CD14-positive monocyte (primary cell): Measurements from ENCODE around the gene DHRS7. TPM values are rescaled to one million over a fixed set of nuclear protein-coding genes. Genes with fewer than 3 reads are reported as not detected.

Source experiments
- DNase-seq, 3 donors: peaks; one replicate each; pipeline ENCODE4 v3.0.0-alpha.2; 2011 to 2022
- H2AFZ ChIP-seq: 2 replicates; pipeline ENCODE4 v1.6.0; 2012; ENCODE audit warnings: mild to moderate bottlenecking, low read depth, low read length, inconsistent platforms; ENCODE audit not compliant: insufficient read depth, poor library complexity, severe bottlenecking
- H3K27ac ChIP-seq, 2 donors: 1 replicate in 1 of 2; 2 replicates in 1 of 2; pipeline ENCODE4 v1.5.1; 2012 to 2013; ENCODE audit warnings: low read length in 2 of 2, control low read depth in 1 of 2, inconsistent platforms in 1 of 2, low read depth in 1 of 2, mild to moderate bottlenecking in 1 of 2
- H3K27me3 ChIP-seq, 2 donors: one replicate each; pipeline versions ENCODE4 v1.6.0 to v1.6.1; 2011 to 2013; ENCODE audit warnings: low read length in 2 of 2; ENCODE audit not compliant: control insufficient read depth in 2 of 2, insufficient read depth in 2 of 2
- H3K36me3 ChIP-seq, 2 donors: replicated peaks in 1 of 2; 1 replicate in 1 of 2; 2 replicates in 1 of 2; pipeline versions ENCODE4 v1.5.1 to v1.6.1; 2012 to 2013; ENCODE audit warnings: low read length in 2 of 2, control low read depth in 1 of 2, inconsistent platforms in 1 of 2, mild to moderate bottlenecking in 1 of 2; ENCODE audit not compliant: insufficient read depth in 2 of 2, control insufficient read depth in 1 of 2
- H3K4me1 ChIP-seq, 2 donors: 1 replicate in 1 of 2; 2 replicates in 1 of 2; pipeline versions ENCODE4 v1.5.1 to v1.6.1; 2012 to 2013; ENCODE audit warnings: low read length in 2 of 2, control low read depth in 1 of 2, inconsistent platforms in 1 of 2, mild to moderate bottlenecking in 1 of 2, moderate library complexity in 1 of 2; ENCODE audit not compliant: insufficient read depth in 2 of 2, control insufficient read depth in 1 of 2
- H3K4me2 ChIP-seq: replicated peaks from 2 replicates; pipeline ENCODE3; 2012; ENCODE audit warnings: low read length, moderate library complexity, mild to moderate bottlenecking; ENCODE audit not compliant: poor library complexity, severe bottlenecking; ENCODE audit errors: extremely low read depth
- H3K4me3 ChIP-seq, 3 experiments: fragments of 200-600 bp in 1 of 3; sonication (generic) in 1 of 3; replicated peaks in 1 of 3; 1 replicate in 2 of 3; 2 replicates in 1 of 3; pipeline ENCODE4 v1.5.1; 2011 to 2013; ENCODE audit warnings: low read length in 3 of 3, mild to moderate bottlenecking in 3 of 3, control low read depth in 2 of 3, low read depth in 2 of 3, inconsistent platforms in 1 of 3, moderate library complexity in 1 of 3
- H3K79me2 ChIP-seq: 2 replicates; pipeline ENCODE4 v1.6.0; 2012; ENCODE audit warnings: mild to moderate bottlenecking, control low read depth, inconsistent platforms, low read length, moderate library complexity; ENCODE audit not compliant: insufficient read depth
- H3K9ac ChIP-seq: 2 replicates; pipeline ENCODE4 v1.6.0; 2017; ENCODE audit warnings: low read length, mild to moderate bottlenecking; ENCODE audit not compliant: insufficient read depth, poor library complexity, severe bottlenecking
- H3K9me3 ChIP-seq, 2 donors: replicated peaks in 1 of 2; 1 replicate in 1 of 2; 2 replicates in 1 of 2; pipeline versions ENCODE4 v1.5.1 to v1.6.1; 2012 to 2013; ENCODE audit warnings: low read length in 2 of 2, control low read depth in 1 of 2; ENCODE audit not compliant: control insufficient read depth in 1 of 2, insufficient read depth in 1 of 2
- H4K20me1 ChIP-seq: 2 replicates; pipeline ENCODE4 v1.6.0; 2012; ENCODE audit warnings: mild to moderate bottlenecking, low read length, control low read depth, moderate library complexity; ENCODE audit not compliant: insufficient read depth
- H3K27ac Mint-ChIP-seq, 7 donors: one replicate each; pipeline ENCODE4 v1.8.0; 2020; ENCODE audit warnings: mild to moderate bottlenecking in 7 of 7, mixed read lengths in 7 of 7, moderate library complexity in 6 of 7, inconsistent platforms in 2 of 7
- H3K27me3 Mint-ChIP-seq, 3 donors: one replicate each; pipeline ENCODE4 v1.8.0; 2021 to 2022; ENCODE audit warnings: low read depth in 3 of 3, mild to moderate bottlenecking in 3 of 3, mixed read lengths in 3 of 3, moderate library complexity in 3 of 3, inconsistent platforms in 1 of 3
- H3K36me3 Mint-ChIP-seq, 2 donors: one replicate each; pipeline ENCODE4 v1.8.0; 2020; ENCODE audit warnings: mixed read lengths in 2 of 2, inconsistent platforms in 1 of 2, mild to moderate bottlenecking in 1 of 2
- H3K4me1 Mint-ChIP-seq: one replicate; pipeline ENCODE4 v1.8.0; 2020; ENCODE audit warnings: mild to moderate bottlenecking, mixed read lengths
- H3K4me3 Mint-ChIP-seq, 2 donors: one replicate each; pipeline ENCODE4 v1.8.0; 2020; ENCODE audit warnings: mild to moderate bottlenecking in 2 of 2, mixed read lengths in 2 of 2, moderate library complexity in 1 of 2
- H3K9me3 Mint-ChIP-seq, 7 donors: one replicate each; pipeline ENCODE4 v1.8.0; 2020 to 2022; ENCODE audit warnings: mixed read lengths in 7 of 7, mild to moderate bottlenecking in 6 of 7, moderate library complexity in 6 of 7, inconsistent platforms in 2 of 7
- WGBS: methylation state at CpG from one replicate; pipeline ENCODE4 v1.1.5; 2013; ENCODE audit warnings: missing lambda C conversion rate; ENCODE audit not compliant: insufficient coverage; 5-methylcytosine and 5-hydroxymethylcytosine counted together
- intact Hi-C, 2 donors: fragments of 100-400 bp; cut with micrococcal nuclease; formaldehyde crosslinking; loops; one replicate each; pipeline versions ENCODE4 v1.15.0 to v1.15.1; 2023
- polyA plus RNA-seq, 3 donors: library from polyadenylated mRNA; depleted of rRNA in 1 of 3; unstranded in 2 of 3; stranded (reverse) in 1 of 3; fragments of 300-500 nt in 2 of 3; fragments of >200 nt in 1 of 3; fragmentation: Illumina TruSeq in 2 of 3; gene quantifications; 1 replicate in 2 of 3; 2 replicates in 1 of 3; pipeline ENCODE4 v1.2.3, GENCODE V29; 2012 to 2021
- TF ChIP-seq, protein P1 (sequence below): fragments of 200-600 bp; IDR thresholded peaks from one replicate; pipeline ENCODE4 v1.8.0; 2022; ENCODE audit warnings: antibody characterized with exemption, mild to moderate bottlenecking

DHRS7 gene
- polyA plus RNA-seq, 3 donors, result 55.4 to 223 (median 218) TPM

DNA sequence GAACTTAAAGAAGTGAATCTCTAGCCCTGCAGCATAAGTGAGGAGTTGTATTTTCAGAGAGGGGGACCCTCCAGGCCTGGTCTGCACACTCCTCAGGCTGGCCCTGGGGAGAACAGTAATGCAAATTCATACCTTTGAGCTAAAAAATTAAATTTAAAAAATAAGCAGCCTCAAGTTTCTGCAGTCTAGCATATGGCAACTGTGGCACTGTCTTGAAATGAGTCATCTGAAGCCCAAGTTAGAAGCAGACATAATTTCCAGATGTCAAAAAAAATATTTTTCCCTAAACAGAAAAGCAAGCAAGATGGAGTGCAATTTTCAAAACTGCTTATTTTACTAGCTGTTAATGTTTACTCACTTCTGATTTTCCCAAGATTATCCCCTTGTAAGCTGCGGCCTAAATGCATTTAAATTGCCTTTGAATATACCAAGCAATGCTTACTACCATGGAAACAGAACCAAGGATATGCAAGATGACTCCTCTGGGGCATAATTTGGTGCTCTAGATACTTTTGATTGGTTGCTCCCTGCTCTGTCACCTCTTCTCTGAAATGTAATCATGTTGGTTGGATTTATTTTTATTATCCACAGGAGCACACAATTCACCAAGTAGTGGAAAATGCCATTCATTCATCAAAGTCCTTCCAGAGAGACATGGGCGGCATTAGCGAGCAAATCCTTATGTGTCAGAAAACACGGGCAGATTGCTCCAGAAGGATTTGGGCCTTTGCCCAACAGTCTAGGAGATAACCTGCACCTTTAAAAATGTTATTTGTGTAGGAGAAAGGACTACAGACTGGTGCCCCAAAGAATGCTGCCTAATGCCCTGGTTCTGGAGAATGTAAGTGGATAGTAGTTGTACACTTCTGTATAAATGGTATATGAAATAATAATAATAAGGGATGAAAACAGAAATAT, 25.0 kb upstream of the DHRS7 start:
- Histone ChIP-seq H3K27me3 (no peaks in the 10 kb centered on the region), H3K4me2 (no peak overlapping the region), H3K4me1 (no peaks in the 10 kb centered on the region), H3K9me3 (no peaks in the 10 kb centered on the region), H3K4me3 (no peak overlapping the region), H3K9ac (no peak overlapping the region), H4K20me1 (no peaks in the 10 kb centered on the region), H3K27ac (no peak overlapping the region), H3K79me2 (no peaks in the 10 kb centered on the region), H2AFZ (no peak overlapping the region), H3K36me3 (no peaks in the 10 kb centered on the region)
- H3K4me1 Mint-ChIP-seq, result peaks cover 3% of the 10 kb centered on the region
- TF ChIP-seq, protein P1, sequence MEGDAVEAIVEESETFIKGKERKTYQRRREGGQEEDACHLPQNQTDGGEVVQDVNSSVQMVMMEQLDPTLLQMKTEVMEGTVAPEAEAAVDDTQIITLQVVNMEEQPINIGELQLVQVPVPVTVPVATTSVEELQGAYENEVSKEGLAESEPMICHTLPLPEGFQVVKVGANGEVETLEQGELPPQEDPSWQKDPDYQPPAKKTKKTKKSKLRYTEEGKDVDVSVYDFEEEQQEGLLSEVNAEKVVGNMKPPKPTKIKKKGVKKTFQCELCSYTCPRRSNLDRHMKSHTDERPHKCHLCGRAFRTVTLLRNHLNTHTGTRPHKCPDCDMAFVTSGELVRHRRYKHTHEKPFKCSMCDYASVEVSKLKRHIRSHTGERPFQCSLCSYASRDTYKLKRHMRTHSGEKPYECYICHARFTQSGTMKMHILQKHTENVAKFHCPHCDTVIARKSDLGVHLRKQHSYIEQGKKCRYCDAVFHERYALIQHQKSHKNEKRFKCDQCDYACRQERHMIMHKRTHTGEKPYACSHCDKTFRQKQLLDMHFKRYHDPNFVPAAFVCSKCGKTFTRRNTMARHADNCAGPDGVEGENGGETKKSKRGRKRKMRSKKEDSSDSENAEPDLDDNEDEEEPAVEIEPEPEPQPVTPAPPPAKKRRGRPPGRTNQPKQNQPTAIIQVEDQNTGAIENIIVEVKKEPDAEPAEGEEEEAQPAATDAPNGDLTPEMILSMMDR, result no peak
- H3K27me3 Mint-ChIP-seq, result peaks cover 0 to 2% (median 0%) of the 10 kb centered on the region in 3 donors
- DNase-seq, result no peak
- no peaks in the 10 kb centered on the region for H3K9me3 Mint-ChIP-seq
- intact Hi-C loops, result loop anchor here in 1 of 2 donors (5.0 kb wide), 1 partner anchor 228 kb away; no protein-coding TSS in a partner anchor
- H3K4me3 Mint-ChIP-seq, result no peak overlapping the region
- no peaks in the 10 kb centered on the region for H3K36me3 Mint-ChIP-seq
- H3K27ac Mint-ChIP-seq, result no peak overlapping the region
- WGBS, result 100% methylated on average over 3 of the region's 4 CpGs

DNA sequence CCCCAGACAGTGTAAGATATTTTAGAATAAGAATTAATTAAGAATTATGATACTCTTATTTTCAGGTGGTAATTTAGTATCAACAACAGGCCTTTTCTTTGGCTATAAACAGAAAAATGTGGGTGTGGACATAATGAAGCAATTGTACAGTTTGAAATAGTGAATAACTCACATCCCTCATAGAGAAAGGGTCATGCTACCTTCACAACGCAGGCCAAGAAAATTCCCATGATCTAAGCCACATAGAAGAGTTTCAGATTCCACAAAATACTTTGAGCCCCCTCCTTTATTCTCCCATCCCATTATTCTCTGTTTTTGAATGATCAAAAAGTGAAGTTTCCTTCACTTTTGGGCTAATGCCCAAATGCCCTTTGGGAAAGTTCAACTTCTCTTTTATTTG, 23.5 kb upstream of the DHRS7 start:
- Histone ChIP-seq H3K9ac (no peak overlapping the region), H3K27ac (no peak overlapping the region), H3K9me3 (no peaks in the 10 kb centered on the region), H3K79me2 (no peaks in the 10 kb centered on the region), H4K20me1 (no peaks in the 10 kb centered on the region), H3K4me3 (no peak overlapping the region), H3K4me1 (peaks cover 4% of the 10 kb centered on the region in 2 donors), H3K4me2 (no peak overlapping the region), H2AFZ (no peak overlapping the region), H3K27me3 (no peaks in the 10 kb centered on the region), H3K36me3 (no peaks in the 10 kb centered on the region)
- peaks cover 0 to 2% (median 0%) of the 10 kb centered on the region in 3 donors for H3K27me3 Mint-ChIP-seq
- peaks cover 6% of the 10 kb centered on the region for H3K4me1 Mint-ChIP-seq
- TF ChIP-seq, protein P1, result no peak
- no peaks in the 10 kb centered on the region for H3K9me3 Mint-ChIP-seq
- H3K36me3 Mint-ChIP-seq, result no peaks in the 10 kb centered on the region
- H3K4me3 Mint-ChIP-seq, result no peak overlapping the region
- no peak for DNase-seq
- H3K27ac Mint-ChIP-seq, result no peak overlapping the region
- WGBS, result no CpG with 5 or more reads among the region's 1 CpG
- intact Hi-C loops, result loop anchor here in 1 of 2 donors (5.0 kb wide), 1 partner anchor 226 kb away; no protein-coding TSS in a partner anchor
